Measurements from ENCODE around the gene RIT1.

The RIT1 gene, protein sequence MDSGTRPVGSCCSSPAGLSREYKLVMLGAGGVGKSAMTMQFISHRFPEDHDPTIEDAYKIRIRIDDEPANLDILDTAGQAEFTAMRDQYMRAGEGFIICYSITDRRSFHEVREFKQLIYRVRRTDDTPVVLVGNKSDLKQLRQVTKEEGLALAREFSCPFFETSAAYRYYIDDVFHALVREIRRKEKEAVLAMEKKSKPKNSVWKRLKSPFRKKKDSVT

DNA sequence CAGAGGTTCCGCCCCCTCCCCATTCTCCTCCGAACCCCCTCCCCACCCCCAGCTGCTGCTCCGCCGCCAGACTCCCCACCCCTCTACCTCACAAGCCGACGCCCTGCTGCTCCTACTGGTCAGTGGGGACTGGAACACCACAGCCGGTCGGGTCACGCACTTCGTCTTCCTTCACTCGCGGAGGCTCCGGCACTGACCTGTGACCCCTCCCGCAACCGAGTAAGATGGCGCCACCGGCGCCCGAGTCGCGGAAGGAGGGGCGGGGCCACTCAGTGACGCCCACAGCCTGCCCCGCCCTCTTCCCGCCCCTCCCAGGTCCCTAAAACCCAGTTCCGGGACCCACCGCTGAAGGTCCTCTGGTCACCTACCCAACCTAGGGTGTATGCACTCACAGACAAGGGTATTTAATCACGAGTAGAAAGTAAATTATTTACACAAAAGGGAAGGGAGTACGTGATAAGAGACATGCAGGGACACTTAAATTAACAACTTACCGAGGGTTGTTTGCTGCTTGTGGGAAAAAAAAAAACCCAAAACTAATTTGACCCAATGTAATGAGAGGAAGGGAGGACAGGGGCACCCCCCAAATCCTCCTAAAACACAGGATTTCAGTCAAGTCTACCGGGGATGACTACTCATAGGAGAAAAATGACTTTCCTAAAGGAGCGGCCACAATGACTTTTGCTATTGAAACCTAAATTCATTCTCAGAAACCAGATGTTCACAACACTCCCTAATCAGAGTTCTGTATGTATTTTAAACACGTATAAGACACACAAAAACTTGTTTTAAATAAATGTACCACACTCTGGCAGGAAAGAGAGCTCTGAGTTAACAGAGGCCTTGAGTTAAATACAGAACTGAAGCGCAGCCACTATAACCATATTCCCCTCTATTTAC, at the start of gene RIT1:
Gene RIT1, minus strand, starts transcription at position 194 of the 900 bp plus-strand sequence. CDS start 588 bp downstream, outside the sequence.
- TF ChIP-seq, protein P1, sequence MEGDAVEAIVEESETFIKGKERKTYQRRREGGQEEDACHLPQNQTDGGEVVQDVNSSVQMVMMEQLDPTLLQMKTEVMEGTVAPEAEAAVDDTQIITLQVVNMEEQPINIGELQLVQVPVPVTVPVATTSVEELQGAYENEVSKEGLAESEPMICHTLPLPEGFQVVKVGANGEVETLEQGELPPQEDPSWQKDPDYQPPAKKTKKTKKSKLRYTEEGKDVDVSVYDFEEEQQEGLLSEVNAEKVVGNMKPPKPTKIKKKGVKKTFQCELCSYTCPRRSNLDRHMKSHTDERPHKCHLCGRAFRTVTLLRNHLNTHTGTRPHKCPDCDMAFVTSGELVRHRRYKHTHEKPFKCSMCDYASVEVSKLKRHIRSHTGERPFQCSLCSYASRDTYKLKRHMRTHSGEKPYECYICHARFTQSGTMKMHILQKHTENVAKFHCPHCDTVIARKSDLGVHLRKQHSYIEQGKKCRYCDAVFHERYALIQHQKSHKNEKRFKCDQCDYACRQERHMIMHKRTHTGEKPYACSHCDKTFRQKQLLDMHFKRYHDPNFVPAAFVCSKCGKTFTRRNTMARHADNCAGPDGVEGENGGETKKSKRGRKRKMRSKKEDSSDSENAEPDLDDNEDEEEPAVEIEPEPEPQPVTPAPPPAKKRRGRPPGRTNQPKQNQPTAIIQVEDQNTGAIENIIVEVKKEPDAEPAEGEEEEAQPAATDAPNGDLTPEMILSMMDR (IDR thresholded peaks at IDR 0.05; ENCODE audit: borderline replicate concordance, insufficient read depth, low read depth, low read length), result no peak
- H3K4me3 ChIP-seq (ENCODE audit: low read depth, low read length), result peak within 1 kb of the TSS; percentile 54

DNA sequence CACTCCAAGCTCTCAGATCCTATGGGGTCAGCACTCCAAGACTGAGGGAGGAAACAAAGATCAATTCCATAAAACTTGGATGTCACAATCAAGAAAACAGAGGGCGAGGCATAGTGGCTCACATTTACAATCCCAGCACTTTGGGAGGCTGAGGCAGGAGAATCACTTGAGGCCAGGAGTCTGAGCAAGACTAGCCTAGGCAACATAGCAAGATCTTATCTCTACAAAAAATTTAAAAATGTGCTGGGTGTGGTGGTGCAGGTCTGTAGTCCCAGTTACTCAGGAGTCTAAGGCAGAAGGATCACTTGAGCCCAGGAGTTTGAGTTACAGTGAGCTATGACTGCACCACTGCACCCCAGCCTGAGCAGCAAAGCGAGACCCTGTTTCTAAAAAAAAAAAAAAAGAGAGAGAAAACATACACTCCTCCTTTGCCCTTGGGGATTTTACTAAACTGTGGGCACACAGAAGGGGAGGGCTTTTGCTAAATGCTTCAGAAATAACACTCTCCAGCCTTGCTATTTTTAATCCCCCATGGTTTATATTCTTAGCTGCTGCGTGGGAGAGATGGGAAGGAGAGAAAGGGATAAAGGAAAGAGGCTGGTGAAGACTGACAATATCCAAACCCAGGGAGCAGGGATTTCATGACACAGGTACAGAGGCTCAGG, 49.1 kb upstream of the RIT1 start:
- TF ChIP-seq, protein P1 (IDR thresholded peaks at IDR 0.05; ENCODE audit: borderline replicate concordance, insufficient read depth, low read depth, low read length), result no peak
- H3K4me3 ChIP-seq (ENCODE audit: low read depth, low read length), result no peak overlapping the region

DNA sequence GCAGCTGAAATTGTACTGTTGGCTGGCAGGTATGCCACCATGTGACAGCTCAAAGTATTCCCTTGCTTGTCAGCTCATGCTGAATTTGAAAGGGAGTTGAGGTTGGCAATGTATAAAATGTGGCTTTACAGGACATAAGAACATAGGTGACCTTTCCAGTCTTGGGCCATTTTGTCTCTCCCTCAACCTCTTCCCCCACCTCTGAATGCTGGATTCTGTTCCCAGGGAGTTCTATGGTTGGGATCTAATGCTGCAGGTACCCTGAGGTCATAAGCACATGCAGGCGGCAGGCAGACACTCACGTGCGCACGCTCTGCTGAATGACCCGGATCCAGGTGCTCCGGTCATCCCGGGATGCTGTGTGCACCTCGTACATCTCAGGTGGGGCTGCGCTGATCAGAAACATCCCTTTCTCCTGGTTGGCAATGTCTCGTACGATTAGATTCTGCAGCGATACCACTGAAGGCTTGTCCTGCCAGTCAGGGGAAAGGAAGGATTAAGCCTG, 46.3 kb upstream of the RIT1 start:
- TF ChIP-seq, protein P1 (IDR thresholded peaks at IDR 0.05; ENCODE audit: borderline replicate concordance, insufficient read depth, low read depth, low read length), result no peak
- H3K4me3 ChIP-seq (ENCODE audit: low read depth, low read length), result no peak overlapping the region

DNA sequence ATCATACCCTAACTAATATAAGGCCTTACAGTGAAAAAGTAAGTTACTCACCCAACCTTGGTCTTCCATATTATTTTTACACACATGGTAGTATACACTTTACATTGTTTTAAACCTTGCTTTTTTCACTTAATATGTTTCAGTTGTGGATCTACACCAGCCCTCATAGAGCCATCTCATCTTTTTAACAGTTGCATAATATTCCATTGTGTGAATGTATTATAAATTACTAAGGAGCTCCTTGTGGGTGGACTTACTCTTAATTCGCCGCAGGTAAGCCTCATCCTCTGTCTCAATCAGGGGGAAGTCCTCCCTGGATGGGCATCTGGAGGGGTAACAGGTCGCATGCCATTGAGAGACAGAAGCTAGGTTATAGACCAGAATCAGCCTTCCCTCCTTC, 43.5 kb upstream of the RIT1 start:
- no peak overlapping the region for H3K4me3 ChIP-seq (ENCODE audit: low read depth, low read length)
- TF ChIP-seq, protein P1 (IDR thresholded peaks at IDR 0.05; ENCODE audit: borderline replicate concordance, insufficient read depth, low read depth, low read length), result no peak

DNA sequence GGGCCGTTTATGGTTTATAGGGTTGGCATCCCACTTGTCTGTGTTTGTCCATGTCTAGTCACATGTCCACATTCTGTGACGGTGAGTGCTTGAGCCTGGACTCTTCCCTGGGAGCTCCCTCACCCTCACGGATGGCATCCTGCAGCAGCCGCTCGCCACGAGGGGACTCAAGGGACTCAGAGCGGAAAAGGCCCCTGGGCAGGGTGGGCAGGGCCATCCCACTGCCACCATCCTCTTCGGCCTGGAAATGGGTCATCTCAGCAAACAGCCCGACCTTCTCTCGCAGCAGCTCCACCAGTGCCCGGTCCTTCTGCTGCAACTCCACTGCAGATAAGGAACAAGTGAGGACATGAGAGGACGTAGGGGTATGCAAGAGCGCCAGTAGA, 41.3 kb upstream of the RIT1 start:
- TF ChIP-seq, protein P1 (IDR thresholded peaks at IDR 0.05; ENCODE audit: borderline replicate concordance, insufficient read depth, low read depth, low read length), result no peak
- no peak overlapping the region for H3K4me3 ChIP-seq (ENCODE audit: low read depth, low read length)

DNA sequence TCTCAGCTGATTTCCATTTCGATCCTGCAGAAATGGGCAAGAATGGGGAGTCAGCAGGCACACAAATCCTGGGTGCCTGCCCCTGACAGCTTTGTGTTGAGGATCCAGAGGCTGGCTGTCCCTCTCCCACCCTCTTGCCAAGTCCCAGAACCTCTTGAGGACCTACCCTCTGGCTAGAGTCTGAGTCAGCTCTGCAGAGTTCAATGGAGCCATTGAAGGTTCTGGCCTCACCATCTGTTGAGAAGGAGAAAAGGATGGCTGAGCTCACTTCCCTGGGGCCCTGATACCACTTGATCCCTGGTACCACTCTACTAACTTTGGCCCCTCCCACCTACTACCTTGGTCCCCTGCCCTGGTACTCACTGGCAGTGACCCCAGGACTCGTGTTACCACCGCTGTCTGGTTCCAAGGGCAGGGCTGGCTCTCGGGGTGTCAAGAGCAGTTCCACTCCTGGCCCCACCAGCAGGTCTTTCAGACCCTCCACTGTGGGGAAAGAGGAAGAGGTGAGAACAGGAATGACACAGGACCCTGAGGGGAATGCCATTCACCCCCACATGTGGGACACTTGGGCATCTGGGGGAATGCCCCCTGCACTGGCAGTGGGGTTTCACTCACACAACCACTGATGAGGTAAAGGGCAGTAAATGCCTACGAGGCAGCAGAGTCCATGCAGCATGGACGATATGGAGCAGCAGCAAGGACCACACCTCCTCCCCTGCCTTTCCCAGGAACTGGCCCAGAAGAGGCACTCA, 40.8 kb upstream of the RIT1 start:
- TF ChIP-seq, protein P1 (IDR thresholded peaks at IDR 0.05; ENCODE audit: borderline replicate concordance, insufficient read depth, low read depth, low read length), result no peak
- no peak overlapping the region for H3K4me3 ChIP-seq (ENCODE audit: low read depth, low read length)

Data from GM12875 (cell line).